AG10803 (cell line): Measurements from ENCODE around the gene CTNNA2.

ENCODE experiments used
- DNase-seq: peaks from one replicate; pipeline ENCODE4 v3.0.0; 2010; ENCODE audit warnings: low read depth
- H3K4me3 ChIP-seq: 2 replicates; pipeline ENCODE4 v1.5.1; 2011; ENCODE audit warnings: mild to moderate bottlenecking, low read length, control low read depth
- CTCF ChIP-seq: conservative IDR thresholded peaks from 2 replicates; pipeline ENCODE4 v1.5.1; 2011; ENCODE audit warnings: mild to moderate bottlenecking, low read length, control low read depth, inconsistent platforms

The CTNNA2 gene

GRCh38 chr2:79945653-79946445, 433.0 kb downstream of the CTNNA2 start:
- TF ChIP-seq CTCF, result no peak
- no peak overlapping the region for H3K4me3 ChIP-seq
- DNase-seq, result no peak

DNA sequence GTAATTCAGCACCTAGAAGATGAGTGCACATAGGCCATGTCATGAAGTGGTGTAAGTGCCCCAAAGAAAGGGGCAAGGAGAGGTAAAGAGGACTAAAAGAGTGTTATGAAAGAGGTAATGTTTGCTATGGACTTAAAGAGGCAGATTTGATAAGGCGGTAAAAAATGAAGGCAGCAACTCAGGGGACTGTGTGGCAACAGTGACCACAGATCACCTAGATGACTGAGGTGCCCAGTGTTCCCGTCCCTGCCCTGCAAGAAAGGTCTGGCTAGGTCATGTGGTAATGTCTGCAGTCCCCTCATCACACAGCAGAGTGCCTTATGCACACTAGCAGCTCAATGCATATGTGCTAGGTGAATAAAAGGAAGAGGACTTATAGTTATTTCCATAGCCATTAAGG, 434.9 kb downstream of the CTNNA2 start:
- no peak for DNase-seq
- no peak for TF ChIP-seq CTCF
- no peak overlapping the region for H3K4me3 ChIP-seq

DNA sequence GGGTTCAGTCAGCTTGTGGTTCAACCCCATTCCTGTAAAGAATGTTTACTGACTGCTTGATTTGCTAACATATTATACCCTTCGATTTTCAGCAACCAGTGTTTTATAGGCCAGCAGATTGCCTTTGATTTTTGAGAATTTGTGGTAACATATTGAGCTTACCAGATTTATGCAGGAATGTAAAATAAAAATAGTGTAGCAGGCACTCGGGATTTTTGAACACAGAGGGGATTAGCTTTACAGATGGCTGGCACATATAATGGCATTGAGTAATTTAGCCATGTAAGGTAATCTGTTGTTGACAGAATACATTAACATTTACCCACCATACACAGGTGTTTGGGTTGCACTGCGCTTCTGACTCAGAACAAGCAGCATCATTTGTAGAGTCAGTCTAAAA, 437.7 kb downstream of the CTNNA2 start:
- no peak overlapping the region for H3K4me3 ChIP-seq
- no peak for TF ChIP-seq CTCF
- DNase-seq, result no peak

- no peak for TF ChIP-seq CTCF
- no peak overlapping the region for H3K4me3 ChIP-seq
- no peak for DNase-seq
Observed at GRCh38 chr2:79952616-79953015, 439.8 kb downstream of the CTNNA2 start.

DNA sequence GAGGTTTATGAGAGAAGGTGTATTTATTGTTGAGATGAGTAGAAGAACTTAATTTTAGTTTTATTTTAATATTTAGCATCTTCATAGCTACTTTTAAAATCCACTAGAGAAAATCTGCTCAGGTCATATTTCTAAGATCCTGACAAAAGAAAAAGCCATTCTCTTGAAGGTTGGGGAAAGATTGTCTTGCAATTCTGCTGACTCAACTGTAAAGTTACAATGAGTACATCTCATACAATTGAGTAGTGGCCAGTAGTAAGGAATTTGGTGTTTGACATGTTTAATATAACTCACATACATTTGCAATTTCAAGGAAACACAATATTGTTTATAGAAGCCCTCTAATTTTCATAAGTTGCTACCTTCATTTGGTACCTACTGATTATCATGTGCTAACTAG, 447.2 kb downstream of the CTNNA2 start:
- no peak overlapping the region for H3K4me3 ChIP-seq
- DNase-seq, result no peak
- TF ChIP-seq CTCF, result no peak

GRCh38 chr2:79960519-79960918, 447.7 kb downstream of the CTNNA2 start:
- no peak for TF ChIP-seq CTCF
- no peak for DNase-seq
- no peak overlapping the region for H3K4me3 ChIP-seq

GRCh38 chr2:79964966-79965365, 452.1 kb downstream of the CTNNA2 start:
- TF ChIP-seq CTCF, result no peak
- no peak for DNase-seq

More at GRCh38 chr2:79964966-79965365, 452.1 kb downstream of the CTNNA2 start:
- H3K4me3 ChIP-seq, result no peak overlapping the region
